NCI-H82 treated with DMSO at 0.1 percent for 48 hours (cell line): ENCODE data around the gene CCN2.
"Not testable (repeated sequence)": the region's sequence is repeated elsewhere in the genome, so short reads cannot be mapped to it uniquely, and the experiment has no call there.

Source experiments
- DNase-seq: peaks from one replicate; lab custom pipeline; 2025; ENCODE audit not compliant: unreplicated experiment; lab: John Stamatoyannopoulos, UW

Gene CCN2

DNA sequence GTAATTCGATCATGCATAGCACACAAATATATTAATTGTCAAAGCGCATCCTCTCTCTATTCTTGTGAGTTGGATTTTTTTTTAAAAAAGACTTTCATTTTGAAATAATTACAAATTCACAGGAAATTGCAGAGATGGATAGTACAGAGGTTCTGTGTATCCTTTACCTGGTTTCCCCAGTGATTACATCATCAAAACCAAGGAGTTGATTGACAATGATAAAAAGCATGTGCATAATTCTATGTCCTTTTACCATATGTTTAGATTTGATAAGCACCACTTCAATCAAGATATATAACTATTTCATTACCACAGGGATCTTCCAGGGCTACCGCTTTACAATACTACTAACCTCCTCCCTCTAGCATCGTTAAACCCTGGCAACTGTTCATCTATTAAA, 40.2 kb downstream of the CCN2 start:
- DNase-seq: no peak

GRCh38 chr6:131910219-131910589, 41.0 kb downstream of the CCN2 start:
- DNase-seq: no peak

DNA sequence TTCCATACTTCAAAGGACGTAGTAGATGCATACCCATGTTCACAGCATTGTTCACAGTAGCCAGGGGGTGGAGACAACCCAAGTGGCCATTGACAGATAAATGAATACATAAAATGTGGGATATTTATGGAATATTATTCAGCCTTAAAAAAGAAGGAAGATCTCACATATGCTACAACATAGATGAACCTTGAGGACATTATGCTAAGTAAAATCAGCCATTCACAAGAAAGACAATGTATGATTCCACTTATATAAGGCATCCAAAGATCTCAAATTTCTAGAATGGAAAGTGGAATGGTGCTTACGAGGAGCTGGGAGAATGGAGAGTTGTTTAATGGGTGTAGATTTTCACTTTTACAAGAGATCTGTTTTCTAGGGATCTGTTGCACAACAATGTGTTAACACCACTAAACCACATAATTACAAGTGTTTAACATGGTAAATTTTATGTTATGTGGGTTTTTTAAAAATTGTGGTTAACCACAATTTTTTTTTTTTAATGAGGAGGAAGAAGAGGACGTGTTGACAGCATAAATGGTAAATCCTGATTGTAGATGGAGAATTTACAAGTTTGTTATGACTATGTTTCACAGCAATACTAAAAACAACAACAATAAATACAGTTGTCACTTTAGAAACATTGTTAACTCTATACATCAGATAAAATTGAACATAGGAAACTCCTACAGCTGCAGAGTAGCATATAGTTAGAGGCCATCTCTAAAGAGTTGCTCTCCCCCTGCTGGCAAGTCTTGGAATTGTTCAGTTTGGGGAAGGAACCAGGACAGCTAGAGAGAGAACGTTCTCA, 41.6 kb downstream of the CCN2 start:
- DNase-seq: peak; percentile 11

GRCh38 chr6:131908787-131909186, 42.4 kb downstream of the CCN2 start:
- DNase-seq: not testable (repeated sequence)

- not testable (repeated sequence) for DNase-seq
These were observed 47.4 kb downstream of the CCN2 start for GRCh38 chr6:131903734-131904133.

- not testable (repeated sequence) for DNase-seq
These were observed 49.8 kb downstream of the CCN2 start for GRCh38 chr6:131901326-131901873.

DNA sequence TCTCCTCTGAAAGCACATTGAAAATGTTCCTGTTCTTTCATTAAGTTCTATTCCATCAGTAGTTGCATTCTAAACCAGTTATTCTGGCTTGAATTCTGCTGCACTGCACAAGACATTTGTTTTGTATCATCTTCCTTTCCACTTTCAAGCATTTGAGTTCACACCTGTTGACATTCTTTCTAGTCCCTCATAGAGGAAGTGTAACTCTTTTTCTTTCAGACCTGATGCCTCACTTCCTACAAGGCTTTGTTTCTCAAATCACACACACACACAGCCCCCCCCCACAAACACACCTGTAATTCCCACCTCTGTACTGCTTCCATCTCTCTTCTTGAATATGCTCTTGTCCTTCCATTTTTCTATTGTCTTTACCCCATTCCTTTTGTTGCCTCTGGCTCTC, 50.9 kb downstream of the CCN2 start:
- DNase-seq: no peak

- no peak for DNase-seq
These were observed 52.5 kb downstream of the CCN2 start for GRCh38 chr6:131898718-131899117.
